Activated B cell treated with CpG ODN at 0.5 μM for 24 hours (primary cell): ENCODE measurements around the gene PDCD4. TPM values are rescaled to one million over a fixed set of nuclear protein-coding genes. Genes with fewer than 3 reads are reported as not detected.
A peak's percentile ranks its signal among the peaks of the same experiment; 100 is the strongest.

Source experiments
- ATAC-seq: fragments of 200-7000 bp; cut with Tn5 transposase; one replicate; pipeline ENCODE4 v1.10.0; 2021; ENCODE audit warnings: low read depth, mild to moderate bottlenecking, moderate library complexity
- CTCF ChIA-PET: fragments of 350-600 bp; sonication (Branson Sonifier 250); formaldehyde crosslinking; loops from one replicate; lab custom pipeline; 2021; ENCODE audit warnings: antibody characterized with exemption; lab: Charles Lee
- POLR2A ChIA-PET: fragments of 350-600 bp; sonication (Branson Sonifier 250); formaldehyde crosslinking; loops from one replicate; lab custom pipeline; 2021; ENCODE audit warnings: antibody characterized with exemption; lab: Charles Lee
- DNase-seq: peaks from one replicate; pipeline ENCODE4 v3.0.0; 2022
- H3K27ac Mint-ChIP-seq: one replicate; pipeline ENCODE4 v1.8.0; 2020; ENCODE audit warnings: mixed read lengths
- H3K27me3 Mint-ChIP-seq: one replicate; pipeline ENCODE4 v1.8.0; 2021; ENCODE audit warnings: mixed read lengths
- H3K36me3 Mint-ChIP-seq: one replicate; pipeline ENCODE4 v1.8.0; 2021; ENCODE audit warnings: low read depth, mixed read lengths
- H3K4me1 Mint-ChIP-seq: one replicate; pipeline ENCODE4 v1.8.0; 2021; ENCODE audit warnings: mixed read lengths
- H3K4me3 Mint-ChIP-seq: one replicate; pipeline ENCODE4 v1.8.0; 2020; ENCODE audit warnings: mild to moderate bottlenecking, mixed read lengths
- H3K9me3 Mint-ChIP-seq: one replicate; pipeline ENCODE4 v1.8.0; 2020; ENCODE audit warnings: mixed read lengths
- intact Hi-C: fragments of 100-400 bp; cut with micrococcal nuclease; formaldehyde crosslinking; loops from one replicate; pipeline ENCODE4 v1.15.1; 2024
- total RNA-seq: library from RNA; stranded (reverse); gene quantifications from 2 replicates; pipeline ENCODE4 v1.2.3, GENCODE V29; 2022
- TF ChIP-seq, protein P1 (sequence below): fragments of 200-600 bp; IDR thresholded peaks from one replicate; pipeline ENCODE4 v1.8.0; 2022; ENCODE audit warnings: antibody characterized with exemption, mild to moderate bottlenecking

PDCD4 gene
- total RNA-seq, 1 donor from 2014 or later: 143 TPM

DNA sequence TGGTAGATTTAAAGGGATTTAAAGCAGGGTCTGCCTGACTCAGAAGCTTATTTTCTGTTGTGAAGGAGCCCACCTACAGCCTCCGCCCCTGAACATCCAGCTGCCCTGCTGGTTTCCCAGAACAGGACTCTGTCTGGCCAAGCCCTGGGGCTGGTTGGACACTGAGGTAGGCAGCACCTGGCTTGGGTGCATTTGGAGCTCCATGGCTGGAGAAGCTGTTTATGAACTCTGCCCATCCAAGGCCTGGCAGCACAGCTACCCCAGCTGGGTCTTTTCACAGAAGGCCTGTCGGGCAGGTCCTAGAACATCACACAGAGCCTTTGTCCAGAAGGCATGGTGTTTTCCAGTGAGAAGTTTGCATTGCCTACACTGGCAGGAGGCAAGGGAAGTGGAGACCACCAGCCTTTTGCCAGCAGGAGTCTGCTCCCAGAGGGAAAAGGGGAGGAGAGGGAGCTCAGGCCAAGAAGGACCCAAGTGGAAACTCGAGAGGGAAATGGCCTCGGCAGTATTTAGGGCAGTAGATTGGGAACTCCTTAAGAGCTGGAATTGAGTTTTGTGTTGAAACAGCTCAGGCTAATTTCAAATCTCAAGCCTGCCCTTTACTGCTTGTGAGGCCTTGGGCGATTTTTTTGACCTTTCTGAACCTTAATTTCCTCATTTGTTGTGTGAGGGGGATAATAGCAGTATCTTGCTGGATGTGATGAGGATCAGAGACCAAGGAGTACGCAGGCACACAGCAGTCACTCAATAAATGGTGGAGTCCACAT, 12.3 kb upstream of the PDCD4 start:
- DNase-seq: no peak
- H3K4me1 Mint-ChIP-seq: peaks cover 71% of the 10 kb centered on the region
- ChIA-PET CTCF (interaction anchor here (0.8 to 2.0 kb wide), 3 partner anchors 13 to 56 kb away, joined by 3 to 6 read pairs (median 4); no protein-coding TSS in a partner anchor), POLR2A (interaction anchor here (0.9 to 5.6 kb wide), 8 partner anchors 9 to 59 kb away, joined by 3 to 64 read pairs (median 6); partner anchors contain the start of gene PDCD4)
- intact Hi-C loops: no loop called here
- H3K4me3 Mint-ChIP-seq: peak overlapping the region; percentile 73
- no peaks in the 10 kb centered on the region for H3K36me3 Mint-ChIP-seq
- TF ChIP-seq, protein P1, sequence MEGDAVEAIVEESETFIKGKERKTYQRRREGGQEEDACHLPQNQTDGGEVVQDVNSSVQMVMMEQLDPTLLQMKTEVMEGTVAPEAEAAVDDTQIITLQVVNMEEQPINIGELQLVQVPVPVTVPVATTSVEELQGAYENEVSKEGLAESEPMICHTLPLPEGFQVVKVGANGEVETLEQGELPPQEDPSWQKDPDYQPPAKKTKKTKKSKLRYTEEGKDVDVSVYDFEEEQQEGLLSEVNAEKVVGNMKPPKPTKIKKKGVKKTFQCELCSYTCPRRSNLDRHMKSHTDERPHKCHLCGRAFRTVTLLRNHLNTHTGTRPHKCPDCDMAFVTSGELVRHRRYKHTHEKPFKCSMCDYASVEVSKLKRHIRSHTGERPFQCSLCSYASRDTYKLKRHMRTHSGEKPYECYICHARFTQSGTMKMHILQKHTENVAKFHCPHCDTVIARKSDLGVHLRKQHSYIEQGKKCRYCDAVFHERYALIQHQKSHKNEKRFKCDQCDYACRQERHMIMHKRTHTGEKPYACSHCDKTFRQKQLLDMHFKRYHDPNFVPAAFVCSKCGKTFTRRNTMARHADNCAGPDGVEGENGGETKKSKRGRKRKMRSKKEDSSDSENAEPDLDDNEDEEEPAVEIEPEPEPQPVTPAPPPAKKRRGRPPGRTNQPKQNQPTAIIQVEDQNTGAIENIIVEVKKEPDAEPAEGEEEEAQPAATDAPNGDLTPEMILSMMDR: no peak
- no peaks in the 10 kb centered on the region for H3K9me3 Mint-ChIP-seq
- H3K27ac Mint-ChIP-seq: peak overlapping the region; percentile 82
- ATAC-seq: no peak
- H3K27me3 Mint-ChIP-seq: no peaks in the 10 kb centered on the region

- TF ChIP-seq, protein P1: no peak
- intact Hi-C loops: loop anchor here (10.0 kb wide), 2 partner anchors 445 to 945 kb away; no protein-coding TSS in a partner anchor
- no peaks in the 10 kb centered on the region for H3K9me3 Mint-ChIP-seq
- H3K27ac Mint-ChIP-seq: peak overlapping the region; percentile 82
- ChIA-PET CTCF (interaction anchor here (1.2 to 2.0 kb wide), 2 partner anchors 15 to 56 kb away, joined by 3 to 6 read pairs; no protein-coding TSS in a partner anchor), POLR2A (interaction anchor here (0.9 to 5.6 kb wide), 6 partner anchors 8 to 58 kb away, joined by 3 to 64 read pairs (median 6); partner anchors contain the start of gene PDCD4)
- H3K4me1 Mint-ChIP-seq: peaks cover 77% of the 10 kb centered on the region
- H3K4me3 Mint-ChIP-seq: peak overlapping the region; percentile 73
- DNase-seq (no peak), ATAC-seq (no peak)
- no peaks in the 10 kb centered on the region for H3K27me3 Mint-ChIP-seq
- no peaks in the 10 kb centered on the region for H3K36me3 Mint-ChIP-seq
Measured at GRCh38 chr10:110859973-110860376, 11.8 kb upstream of the PDCD4 start.

- Mint-ChIP-seq H3K27ac (peak overlapping the region; percentile 82), H3K36me3 (no peaks in the 10 kb centered on the region), H3K27me3 (no peaks in the 10 kb centered on the region), H3K9me3 (no peaks in the 10 kb centered on the region), H3K4me3 (peak overlapping the region; percentile 42), H3K4me1 (peaks cover 84% of the 10 kb centered on the region)
- DNase-seq: no peak
- TF ChIP-seq, protein P1: no peak
- ChIA-PET CTCF (interaction anchor here (1.0 to 2.0 kb wide), 3 partner anchors 14 to 114 kb away, joined by 3 to 6 read pairs (median 3); no protein-coding TSS in a partner anchor), POLR2A (interaction anchor here (0.9 to 5.6 kb wide), 7 partner anchors 7 to 25 kb away, joined by 3 to 64 read pairs (median 5); partner anchors contain the start of gene PDCD4)
- intact Hi-C loops: loop anchor here (10.0 kb wide), 2 partner anchors 446 to 946 kb away; no protein-coding TSS in a partner anchor
- ATAC-seq: peak; percentile 42
Measured at GRCh38 chr10:110860576-110861241, 11.0 kb upstream of the PDCD4 start.

DNA sequence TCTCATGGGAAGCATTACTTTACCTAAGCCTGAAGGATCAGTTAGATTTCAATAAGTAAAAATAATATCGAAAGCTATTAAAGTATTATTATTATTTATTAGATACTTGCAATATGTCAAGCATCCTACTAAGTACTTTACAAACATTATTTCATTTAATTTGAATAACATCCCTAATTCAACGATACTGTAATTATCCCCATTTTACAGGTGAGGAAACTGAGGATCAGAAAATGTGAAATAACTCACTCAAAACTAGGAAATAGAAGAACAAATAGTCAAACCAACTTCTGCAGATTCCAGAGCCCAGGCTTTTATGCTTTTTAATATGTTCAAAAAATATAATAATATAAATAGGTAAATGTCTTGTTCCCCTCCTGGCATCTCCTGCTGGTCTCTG, 10.3 kb upstream of the PDCD4 start:
- no peaks in the 10 kb centered on the region for H3K9me3 Mint-ChIP-seq
- CTCF ChIA-PET: interaction anchor here (1.0 to 2.0 kb wide), 4 partner anchors 9 to 115 kb away, joined by 3 to 6 read pairs (median 3); no protein-coding TSS in a partner anchor
- no peaks in the 10 kb centered on the region for H3K36me3 Mint-ChIP-seq
- ATAC-seq (no peak), DNase-seq (no peak)
- H3K27ac Mint-ChIP-seq: peak overlapping the region; percentile 82
- H3K4me1 Mint-ChIP-seq: peaks cover 92% of the 10 kb centered on the region
- TF ChIP-seq, protein P1: no peak
- H3K27me3 Mint-ChIP-seq: no peaks in the 10 kb centered on the region
- peak overlapping the region; percentile 42 for H3K4me3 Mint-ChIP-seq
- intact Hi-C loops: loop anchor here (10.0 kb wide), 2 partner anchors 447 to 947 kb away; no protein-coding TSS in a partner anchor
- POLR2A ChIA-PET: interaction anchor here (1.0 to 5.6 kb wide), 4 partner anchors 9 to 18 kb away, joined by 3 to 64 read pairs (median 8); partner anchors contain the start of gene PDCD4
